ENCODE data around the gene FAM174C. TPM values are rescaled to one million over a fixed set of nuclear protein-coding genes. Genes with fewer than 3 reads are reported as not detected.

Gene FAM174C
- total RNA-seq, 2 donors from 2014 or later = 28.9 to 29.8 TPM

GRCh38 chr19:1265615-1266128 lies 9.7 kb upstream of the FAM174C start:
- peaks cover 0 to 70% of the 10 kb centered on the region in 2 donors for H3K4me1 ChIP-seq
- DNase-seq (ENCODE audit: low spot score) = peak; percentile 94
- peak overlapping the region; percentile 40 to 59 for H3K4me3 ChIP-seq
- H3K27ac ChIP-seq = peak overlapping the region; percentile 88 to 93
- H3K9me3 ChIP-seq = no peaks in the 10 kb centered on the region
- no peaks in the 10 kb centered on the region for H3K27me3 ChIP-seq
- peaks cover 3% of the 10 kb centered on the region for H3K36me3 ChIP-seq
- no peak for TF ChIP-seq CTCF (IDR thresholded peaks at IDR 0.05)

- Histone ChIP-seq H3K27me3 (no peaks in the 10 kb centered on the region), H3K9me3 (no peaks in the 10 kb centered on the region), H3K4me3 (peak overlapping the region; percentile 40 to 59), H3K4me1 (peaks cover 0 to 73% of the 10 kb centered on the region in 2 donors), H3K27ac (peak overlapping the region; percentile 88 to 93), H3K36me3 (peaks cover 9% of the 10 kb centered on the region)
- peak; percentile 90 for DNase-seq (ENCODE audit: low spot score)
- TF ChIP-seq CTCF (IDR thresholded peaks at IDR 0.05) = no peak
Observed at GRCh38 chr19:1266129-1266915, 9.0 kb upstream of the FAM174C start.

- Histone ChIP-seq H3K36me3 (peaks cover 16% of the 10 kb centered on the region), H3K27ac (peak overlapping the region; percentile 88 to 93), H3K27me3 (no peaks in the 10 kb centered on the region), H3K4me3 (peak overlapping the region; percentile 40 to 59), H3K9me3 (no peaks in the 10 kb centered on the region), H3K4me1 (peaks cover 0 to 73% of the 10 kb centered on the region in 2 donors)
- peak; percentile 96 to 99 for TF ChIP-seq CTCF (IDR thresholded peaks at IDR 0.05)
- no peak for DNase-seq (ENCODE audit: low spot score)
Observed at GRCh38 chr19:1266916-1267476, 8.3 kb upstream of the FAM174C start.

GRCh38 chr19:1267477-1268225 lies 7.7 kb upstream of the FAM174C start:
- peak overlapping the region in 1 of 2 donors; percentile 59 for H3K4me3 ChIP-seq
- H3K4me1 ChIP-seq = peaks cover 0 to 73% of the 10 kb centered on the region in 2 donors
- peaks cover 22% of the 10 kb centered on the region for H3K36me3 ChIP-seq
- no peaks in the 10 kb centered on the region for H3K9me3 ChIP-seq
- H3K27me3 ChIP-seq = no peaks in the 10 kb centered on the region
- TF ChIP-seq CTCF (IDR thresholded peaks at IDR 0.05) = no peak
- peak overlapping the region; percentile 88 to 94 for H3K27ac ChIP-seq
- DNase-seq (ENCODE audit: low spot score) = no peak

GRCh38 chr19:1268226-1269064 lies 6.9 kb upstream of the FAM174C start:
- TF ChIP-seq CTCF (IDR thresholded peaks at IDR 0.05) = no peak
- H3K27me3 ChIP-seq = no peaks in the 10 kb centered on the region
- H3K4me3 ChIP-seq = peak overlapping the region in 1 of 2 donors; percentile 61
- H3K9me3 ChIP-seq = no peaks in the 10 kb centered on the region
- H3K36me3 ChIP-seq = peaks cover 30% of the 10 kb centered on the region
- H3K27ac ChIP-seq = peak overlapping the region; percentile 88 to 94
- no peak for DNase-seq (ENCODE audit: low spot score)
- H3K4me1 ChIP-seq = peaks cover 0 to 79% of the 10 kb centered on the region in 2 donors

Data from right atrium auricular region (tissue), 2 donors.